Endothelial cell of umbilical vein (primary cell): ENCODE results near the gene TRIP13. TPM values are rescaled to one million over a fixed set of nuclear protein-coding genes. Genes with fewer than 3 reads are reported as not detected.

Experiments
- BruUV-seq: library from RNA; stranded (reverse); fragments of 400-500 nt; replicated peaks from 2 replicates; lab custom pipeline; 2021; lab: Mats Ljungman, UMichigan
- CTCF ChIA-PET: fragments of 300-600, 350-600 bp; sonication (Branson Sonifier 250); formaldehyde crosslinking; loops from one replicate; lab custom pipeline; 2021; ENCODE audit warnings: antibody characterized with exemption, inconsistent platforms; lab: Charles Lee
- POLR2A ChIA-PET: fragments of 300-600, 350-600 bp; sonication (Branson Sonifier 250); formaldehyde crosslinking; loops from one replicate; lab custom pipeline; 2021; ENCODE audit warnings: antibody characterized with exemption, inconsistent platforms; lab: Charles Lee
- DNase-seq: peaks from one replicate; pipeline ENCODE4 v3.0.0-alpha.2; 2011; ENCODE audit warnings: low read depth, low spot score
- FAIRE-seq: peaks from 2 replicates; lab custom pipeline; 2011; peaks lifted over from hg19 to GRCh38; lab: Jason Lieb, UNC
- H2AFZ ChIP-seq: 2 replicates; pipeline ENCODE4 v1.6.0; 2012; ENCODE audit warnings: low read depth, low read length, control low read depth, inconsistent platforms
- H3K27ac ChIP-seq: 2 replicates; pipeline ENCODE4 v1.5.1; 2011; ENCODE audit warnings: low read depth, mild to moderate bottlenecking, control low read depth, low read length, moderate library complexity; ENCODE audit not compliant: insufficient read depth
- H3K27me3 ChIP-seq, 2 experiments: 2 replicates each; pipeline versions ENCODE4 v1.6.0 to v1.6.1; 2011; ENCODE audit warnings: low read length in 2 of 2, mixed read lengths in 1 of 2; ENCODE audit not compliant: control insufficient read depth in 2 of 2, insufficient read depth in 2 of 2
- H3K36me3 ChIP-seq, 2 experiments: 2 replicates in 1 of 2; 3 replicates in 1 of 2; pipeline ENCODE4 v1.5.1; 2011; ENCODE audit warnings: low read length in 2 of 2, mild to moderate bottlenecking in 1 of 2, moderate library complexity in 1 of 2; ENCODE audit not compliant: control insufficient read depth in 2 of 2, insufficient read depth in 2 of 2; ENCODE audit errors: extremely low read depth in 1 of 2
- H3K4me1 ChIP-seq: 3 replicates; pipeline ENCODE4 v1.5.1; 2011; ENCODE audit warnings: mild to moderate bottlenecking, low read length; ENCODE audit not compliant: control insufficient read depth, insufficient read depth; ENCODE audit errors: extremely low read depth
- H3K4me2 ChIP-seq: 2 replicates; pipeline ENCODE4 v1.6.1; 2011; ENCODE audit warnings: low read length, control low read depth, mixed read lengths; ENCODE audit not compliant: insufficient read depth
- H3K4me3 ChIP-seq, 3 experiments: fragments of 200-600 bp in 1 of 3; sonication (generic), shearing (Covaris generic) in 1 of 3; replicated peaks in 1 of 3; 2 replicates each; pipeline ENCODE4 v1.5.1; 2011 to 2016; ENCODE audit warnings: control low read depth in 3 of 3, low read length in 3 of 3, mild to moderate bottlenecking in 2 of 3, inconsistent platforms in 1 of 3, low read depth in 1 of 3, moderate library complexity in 1 of 3; ENCODE audit not compliant: insufficient read depth in 1 of 3
- H3K79me2 ChIP-seq: 2 replicates; pipeline ENCODE4 v1.6.0; 2012; ENCODE audit warnings: low read length, inconsistent platforms; ENCODE audit not compliant: control insufficient read depth, insufficient read depth
- H3K9ac ChIP-seq: replicated peaks from 2 replicates; pipeline ENCODE3; 2011; ENCODE audit warnings: low read length, control low read depth; ENCODE audit not compliant: insufficient read depth; ENCODE audit errors: extremely low read depth
- H3K9me1 ChIP-seq: replicated peaks from 3 replicates; pipeline ENCODE4 v1.6.0; 2011; ENCODE audit warnings: mild to moderate bottlenecking, low read length; ENCODE audit not compliant: control insufficient read depth, insufficient read depth; ENCODE audit errors: extremely low read depth
- H3K9me3 ChIP-seq: replicated peaks from 2 replicates; pipeline ENCODE4 v1.5.1; 2012; ENCODE audit warnings: low read length, inconsistent platforms; ENCODE audit not compliant: control insufficient read depth, insufficient read depth
- H4K20me1 ChIP-seq: replicated peaks from 2 replicates; pipeline ENCODE3; 2011; ENCODE audit warnings: mild to moderate bottlenecking, low read length; ENCODE audit not compliant: control insufficient read depth, insufficient read depth; ENCODE audit errors: extremely low read depth
- CTCF ChIP-seq, 2 donors: IDR thresholded peaks; 1 replicate in 1 of 2; 2 replicates in 1 of 2; pipeline ENCODE4 v1.5.1; 2011; ENCODE audit warnings: low read length in 2 of 2, mild to moderate bottlenecking in 2 of 2, moderate library complexity in 2 of 2, control low read depth in 1 of 2, inconsistent platforms in 1 of 2, low read depth in 1 of 2; ENCODE audit not compliant: insufficient read depth in 1 of 2; ENCODE audit errors: extremely low read depth in 1 of 2
- EZH2 ChIP-seq: IDR thresholded peaks from 2 replicates; pipeline ENCODE4 v1.6.1; 2012; ENCODE audit warnings: borderline replicate concordance, low read depth, mild to moderate bottlenecking, moderate library complexity, low read length, inconsistent platforms; ENCODE audit not compliant: severe bottlenecking
- FOS ChIP-seq: IDR thresholded peaks from 2 replicates; pipeline ENCODE4 v1.6.1; 2011; ENCODE audit warnings: mild to moderate bottlenecking, low read length, moderate library complexity, borderline replicate concordance; ENCODE audit not compliant: insufficient read depth
- GATA2 ChIP-seq: IDR thresholded peaks from 2 replicates; pipeline ENCODE4 v1.7.0; 2011; ENCODE audit warnings: low read depth, mild to moderate bottlenecking, moderate library complexity, mixed read lengths, low read length; ENCODE audit not compliant: insufficient read length, insufficient read depth
- JUN ChIP-seq: IDR thresholded peaks from 2 replicates; pipeline ENCODE4 v1.6.1; 2011; ENCODE audit warnings: borderline replicate concordance, low read depth; ENCODE audit not compliant: insufficient read length, insufficient read depth
- MAX ChIP-seq: IDR thresholded peaks from 2 replicates; pipeline ENCODE4 v1.6.1; 2011; ENCODE audit not compliant: insufficient read depth, insufficient read length
- MYC ChIP-seq: IDR thresholded peaks from one replicate; pipeline ENCODE4 v1.6.1; 2011; ENCODE audit warnings: mild to moderate bottlenecking, low read depth, low read length
- POLR2A ChIP-seq: IDR thresholded peaks from 2 replicates; pipeline ENCODE4 v1.6.1; 2012; ENCODE audit warnings: low read depth, mild to moderate bottlenecking, control low read depth, low read length
- POLR2AphosphoS5 ChIP-seq: IDR thresholded peaks from 2 replicates; pipeline ENCODE4 v1.6.1; 2012; ENCODE audit warnings: low read depth, mild to moderate bottlenecking, control low read depth, low read length, moderate library complexity; ENCODE audit not compliant: insufficient read depth
- dilution Hi-C: fragments of 300-500 bp; cut with MboI; formaldehyde crosslinking; loops from one replicate; pipeline ENCODE4 v1.15.0; 2019; ENCODE audit warnings: low sequenced_read_pairs; ENCODE audit not compliant: extremely low pct_ligation_motif_present
- intact Hi-C: fragments of 100-400 bp; cut with micrococcal nuclease; formaldehyde crosslinking; loops from one replicate; pipeline ENCODE4 v1.10.0; 2022
- polyA plus RNA-seq, 4 experiments: library from polyadenylated mRNA; depleted of rRNA in 3 of 4; stranded (reverse) in 3 of 4; unstranded in 1 of 4; fragments of >200 nt; gene quantifications; 2 replicates each; pipeline versions ENCODE4 v1.2.1 to v1.2.3, GENCODE V29; 2011 to 2012; ENCODE audit warnings: missing spikeins in 1 of 4
- total RNA-seq: library from RNA; stranded (reverse); gene quantifications from 2 replicates; pipeline ENCODE4 v1.2.3, GENCODE V29; 2021

TRIP13 gene
- total and polyA plus RNA-seq, 2 donors (not counting 3 experiments of a cell fraction or from before 2014, with no cell fraction given): 17.4 to 39.0 TPM

DNA sequence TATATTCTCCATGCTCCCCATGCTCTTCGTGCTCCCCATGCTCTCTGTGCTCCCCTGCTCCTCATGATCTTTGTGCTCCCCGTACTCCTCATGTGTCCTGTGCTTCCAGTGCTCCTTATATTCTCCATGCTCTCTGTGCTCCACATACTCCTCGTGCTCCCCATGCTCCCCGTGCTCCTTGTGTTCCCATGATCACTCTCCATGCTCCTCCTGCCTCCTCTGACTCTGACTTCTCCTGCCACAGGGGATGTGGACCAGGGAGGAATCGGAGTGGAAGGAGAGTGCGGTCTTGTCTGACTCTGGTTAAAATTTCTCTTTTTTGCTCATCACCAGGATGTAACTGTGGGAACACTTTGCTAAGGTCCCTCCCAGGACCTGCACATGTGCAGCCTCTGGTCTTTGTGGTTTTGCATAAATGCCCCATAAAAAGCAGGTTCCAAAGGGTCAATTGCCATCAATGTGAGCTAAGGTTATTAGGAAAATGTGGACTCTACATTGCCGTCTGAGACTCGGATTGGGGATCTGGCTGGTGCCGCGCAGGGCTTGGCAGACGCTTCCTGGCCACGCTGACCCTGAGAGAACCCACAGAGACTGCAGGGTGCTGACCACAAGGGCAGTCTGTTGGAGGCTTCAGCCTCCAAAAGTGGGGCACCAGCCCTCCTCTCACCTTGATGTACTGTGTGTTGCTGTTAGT is 52.5 kb downstream of the TRIP13 start:
- Histone ChIP-seq H3K4me3 (no peak overlapping the region), H3K9me3 (no peaks in the 10 kb centered on the region), H3K4me2 (no peak overlapping the region), H4K20me1 (no peaks in the 10 kb centered on the region), H3K9me1 (no peaks in the 10 kb centered on the region), H3K27me3 (peaks cover 14 to 19% of the 10 kb centered on the region in 2 experiments), H3K79me2 (no peaks in the 10 kb centered on the region), H2AFZ (no peak overlapping the region), H3K9ac (no peak overlapping the region), H3K36me3 (no peaks in the 10 kb centered on the region), H3K4me1 (no peaks in the 10 kb centered on the region), H3K27ac (no peak overlapping the region)
- ChIA-PET CTCF (interaction anchor here (2.4 kb wide), 1 partner anchor 12 kb away, joined by 7 read pairs; no protein-coding TSS in a partner anchor), POLR2A (no interaction called here)
- dilution Hi-C loops (no loop called here), intact Hi-C loops (no loop called here)
- TF ChIP-seq POLR2AphosphoS5: no peak
- DNase-seq (no peak), FAIRE-seq (no peak)
- BruUV-seq: no TSS peak

GRCh38 chr5:945691-946551 is 53.2 kb downstream of the TRIP13 start:
- TF ChIP-seq MYC (no peak), CTCF (IDR thresholded peaks at IDR 0.05; ENCODE audit: extremely low read depth in 1 of 2, insufficient read depth in 1 of 2, low read depth in 1 of 2, low read length in 2 of 2) (no peak), GATA2 (no peak), EZH2 (no peak), JUN (no peak), MAX (no peak), FOS (no peak), POLR2AphosphoS5 (no peak), POLR2A (no peak)
- H3K4me2 ChIP-seq: no peak overlapping the region
- ChIA-PET POLR2A (no interaction called here), CTCF (interaction anchor here (0.8 to 2.4 kb wide), 3 partner anchors 11 to 22 kb away, joined by 4 to 7 read pairs (median 4); no protein-coding TSS in a partner anchor)
- peaks cover 14 to 22% of the 10 kb centered on the region in 2 experiments for H3K27me3 ChIP-seq
- BruUV-seq: no TSS peak
- no peak overlapping the region for H2AFZ ChIP-seq
- no peaks in the 10 kb centered on the region for H3K79me2 ChIP-seq
- H3K9ac ChIP-seq: no peak overlapping the region
- no peak overlapping the region for H3K27ac ChIP-seq
- no peak overlapping the region for H3K4me3 ChIP-seq
- dilution Hi-C loops (no loop called here), intact Hi-C loops (no loop called here)
- FAIRE-seq (no peak), DNase-seq (no peak)
- no peaks in the 10 kb centered on the region for H4K20me1 ChIP-seq
- no peaks in the 10 kb centered on the region for H3K9me1 ChIP-seq
- no peaks in the 10 kb centered on the region for H3K36me3 ChIP-seq
- H3K9me3 ChIP-seq: no peaks in the 10 kb centered on the region
- no peaks in the 10 kb centered on the region for H3K4me1 ChIP-seq
